Uterus (tissue), 2 donors: ENCODE results near the gene CCDC91.
"Not testable (repeated sequence)": the region's sequence is repeated elsewhere in the genome, so short reads cannot be mapped to it uniquely, and the experiment has no call there.

ENCODE experiments used
- POLR2A ChIP-seq, 2 donors: fragments of 450-650 bp; IDR thresholded peaks; one replicate each; pipeline ENCODE4 v1.6.1; 2016; ENCODE audit warnings: antibody characterized with exemption in 2 of 2, mild to moderate bottlenecking in 1 of 2, moderate library complexity in 1 of 2
- TF ChIP-seq, protein P1 (sequence below), 4 experiments: fragments of 200-600 bp in 2 of 4; fragments of 450-650 bp in 2 of 4; sonication (generic) in 2 of 4; IDR thresholded peaks; one replicate each; pipeline ENCODE4 v1.5.1; 2016 to 2019; ENCODE audit warnings: antibody characterized with exemption in 4 of 4, mild to moderate bottlenecking in 2 of 4, moderate library complexity in 1 of 4

DNA sequence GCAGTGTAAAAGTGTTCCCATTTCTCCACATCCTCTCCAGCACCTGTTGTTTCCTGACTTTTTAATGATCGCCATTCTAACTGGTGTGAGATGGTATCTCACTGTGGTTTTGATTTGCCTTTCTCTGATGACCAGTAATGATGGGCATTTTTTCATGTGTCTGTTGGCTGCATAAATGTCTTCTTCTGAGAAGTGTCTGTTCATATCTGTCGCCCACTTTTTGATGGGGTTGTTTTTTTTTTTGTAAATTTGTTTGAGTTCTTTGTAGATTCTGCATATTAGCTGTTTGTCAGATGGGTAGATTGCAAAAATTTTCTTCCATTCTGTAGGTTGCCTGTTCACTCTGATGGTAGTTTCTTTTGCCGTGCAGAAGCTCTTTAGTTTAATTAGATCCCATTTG lies 140.0 kb downstream of the CCDC91 start:
- TF ChIP-seq, protein P1, sequence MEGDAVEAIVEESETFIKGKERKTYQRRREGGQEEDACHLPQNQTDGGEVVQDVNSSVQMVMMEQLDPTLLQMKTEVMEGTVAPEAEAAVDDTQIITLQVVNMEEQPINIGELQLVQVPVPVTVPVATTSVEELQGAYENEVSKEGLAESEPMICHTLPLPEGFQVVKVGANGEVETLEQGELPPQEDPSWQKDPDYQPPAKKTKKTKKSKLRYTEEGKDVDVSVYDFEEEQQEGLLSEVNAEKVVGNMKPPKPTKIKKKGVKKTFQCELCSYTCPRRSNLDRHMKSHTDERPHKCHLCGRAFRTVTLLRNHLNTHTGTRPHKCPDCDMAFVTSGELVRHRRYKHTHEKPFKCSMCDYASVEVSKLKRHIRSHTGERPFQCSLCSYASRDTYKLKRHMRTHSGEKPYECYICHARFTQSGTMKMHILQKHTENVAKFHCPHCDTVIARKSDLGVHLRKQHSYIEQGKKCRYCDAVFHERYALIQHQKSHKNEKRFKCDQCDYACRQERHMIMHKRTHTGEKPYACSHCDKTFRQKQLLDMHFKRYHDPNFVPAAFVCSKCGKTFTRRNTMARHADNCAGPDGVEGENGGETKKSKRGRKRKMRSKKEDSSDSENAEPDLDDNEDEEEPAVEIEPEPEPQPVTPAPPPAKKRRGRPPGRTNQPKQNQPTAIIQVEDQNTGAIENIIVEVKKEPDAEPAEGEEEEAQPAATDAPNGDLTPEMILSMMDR (IDR thresholded peaks at IDR 0.05), result not testable (repeated sequence)
- TF ChIP-seq POLR2A (IDR thresholded peaks at IDR 0.05), result not testable (repeated sequence)
